ENCODE measurements around the gene MRGPRE. TPM values are rescaled to one million over a fixed set of nuclear protein-coding genes. Genes with fewer than 3 reads are reported as not detected.
A peak's percentile ranks its signal among the peaks of the same experiment; 100 is the strongest.
"Not testable (repeated sequence)": the region's sequence is repeated elsewhere in the genome, so short reads cannot be mapped to it uniquely, and the experiment has no call there.

MRGPRE gene
- total and polyA plus RNA-seq, 4 donors = not detected

DNA sequence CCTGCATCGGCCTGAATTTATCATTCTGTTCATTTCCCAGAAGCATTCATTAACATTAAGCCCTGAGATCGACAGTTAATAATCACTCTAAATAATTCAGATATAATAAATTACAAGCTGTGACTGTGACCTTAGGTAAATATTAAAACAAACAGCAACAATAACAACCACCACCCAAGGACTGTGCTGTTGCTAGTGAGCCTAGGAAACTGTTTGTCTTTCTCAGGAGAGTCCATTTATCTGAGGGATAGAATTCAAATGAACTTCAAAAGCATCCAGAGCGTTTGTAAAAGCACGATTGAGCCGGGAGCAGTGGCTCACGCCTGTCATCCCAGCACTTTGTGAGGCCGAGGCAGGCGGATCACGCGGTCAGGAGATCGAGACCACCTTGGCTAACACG, 23.0 kb upstream of the MRGPRE start:
- intact Hi-C loops (cut with DNase I); H3K9me3 ChIP-seq (ENCODE audit: control insufficient read depth, low read length); H3K4me3 ChIP-seq (ENCODE audit: low read length in 2 of 2); H3K27me3 ChIP-seq (ENCODE audit: control insufficient read depth in 1 of 2, insufficient read depth in 2 of 2, low read length in 1 of 2); H3K27ac ChIP-seq (ENCODE audit: low read depth in 1 of 2, low read length in 2 of 2); H3K36me3 ChIP-seq (ENCODE audit: control insufficient read depth in 1 of 2, insufficient read depth in 2 of 2, low read length in 1 of 2); ATAC-seq (ENCODE audit: low FRiP score); DNase-seq; H3K4me1 ChIP-seq (ENCODE audit: control insufficient read depth in 1 of 2, insufficient read depth in 2 of 2, low read length in 2 of 2): not testable (repeated sequence)
- WGBS, 2 donors = 78 to 84% methylated on average over 4 to 6 of the region's 12 CpGs

DNA sequence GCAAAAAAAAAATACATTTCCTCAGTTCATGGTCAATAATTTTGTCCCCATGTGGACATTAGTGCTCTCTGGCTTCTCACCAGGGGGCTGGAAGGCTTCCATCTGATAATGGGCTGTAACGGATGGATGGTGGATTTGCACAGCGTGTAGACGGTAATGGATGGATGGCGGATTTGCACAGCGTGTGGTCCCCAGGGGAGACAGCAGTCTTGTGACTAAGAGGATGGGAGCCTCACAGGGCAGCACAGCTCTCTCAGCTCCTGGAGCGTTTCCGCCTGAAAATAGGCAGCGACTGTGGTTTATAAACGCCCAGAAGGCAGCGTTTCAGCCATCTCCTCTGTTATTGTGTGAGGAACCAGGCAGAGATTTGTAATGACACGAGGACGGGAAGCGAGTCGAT, 22.6 kb upstream of the MRGPRE start:
- WGBS, 2 donors = no CpG with 5 or more reads among the region's 14 CpGs
- DNase-seq; H3K27ac ChIP-seq (ENCODE audit: low read depth in 1 of 2, low read length in 2 of 2); H3K36me3 ChIP-seq (ENCODE audit: control insufficient read depth in 1 of 2, insufficient read depth in 2 of 2, low read length in 1 of 2); H3K4me3 ChIP-seq (ENCODE audit: low read length in 2 of 2); H3K9me3 ChIP-seq (ENCODE audit: control insufficient read depth, low read length); ATAC-seq (ENCODE audit: low FRiP score); H3K27me3 ChIP-seq (ENCODE audit: control insufficient read depth in 1 of 2, insufficient read depth in 2 of 2, low read length in 1 of 2); H3K4me1 ChIP-seq (ENCODE audit: control insufficient read depth in 1 of 2, insufficient read depth in 2 of 2, low read length in 2 of 2); intact Hi-C loops (cut with DNase I): not testable (repeated sequence)

DNA sequence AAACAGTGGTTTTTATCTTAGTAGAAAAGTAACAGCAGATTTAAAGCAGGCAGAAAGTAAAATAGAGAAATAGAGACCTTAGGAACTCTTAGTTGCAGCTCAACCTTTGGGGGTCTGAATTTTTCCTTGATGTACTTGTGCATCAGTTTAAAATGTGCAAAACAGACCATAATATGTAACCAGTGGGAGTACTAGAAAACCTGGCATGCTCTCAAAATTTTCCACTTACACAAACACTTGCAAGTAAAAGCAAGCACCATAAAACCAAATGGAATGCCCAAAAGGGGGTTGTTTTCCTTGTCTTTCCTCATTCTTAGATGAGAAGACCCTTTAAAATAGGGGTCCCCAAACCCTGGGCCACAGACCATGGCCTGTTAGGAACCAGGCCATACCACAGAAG, 12.9 kb upstream of the MRGPRE start:
- DNase-seq (no peak), ATAC-seq (ENCODE audit: low FRiP score) (no peak)
- Histone ChIP-seq H3K27ac (ENCODE audit: low read depth in 1 of 2, low read length in 2 of 2) (no peak overlapping the region), H3K27me3 (ENCODE audit: control insufficient read depth in 1 of 2, insufficient read depth in 2 of 2, low read length in 1 of 2) (no peaks in the 10 kb centered on the region), H3K36me3 (ENCODE audit: control insufficient read depth in 1 of 2, insufficient read depth in 2 of 2, low read length in 1 of 2) (no peaks in the 10 kb centered on the region), H3K4me3 (ENCODE audit: low read length in 2 of 2) (no peak overlapping the region), H3K4me1 (ENCODE audit: control insufficient read depth in 1 of 2, insufficient read depth in 2 of 2, low read length in 2 of 2) (no peaks in the 10 kb centered on the region), H3K9me3 (ENCODE audit: control insufficient read depth, low read length) (no peaks in the 10 kb centered on the region)
- intact Hi-C loops (cut with DNase I) = no loop called here

DNA sequence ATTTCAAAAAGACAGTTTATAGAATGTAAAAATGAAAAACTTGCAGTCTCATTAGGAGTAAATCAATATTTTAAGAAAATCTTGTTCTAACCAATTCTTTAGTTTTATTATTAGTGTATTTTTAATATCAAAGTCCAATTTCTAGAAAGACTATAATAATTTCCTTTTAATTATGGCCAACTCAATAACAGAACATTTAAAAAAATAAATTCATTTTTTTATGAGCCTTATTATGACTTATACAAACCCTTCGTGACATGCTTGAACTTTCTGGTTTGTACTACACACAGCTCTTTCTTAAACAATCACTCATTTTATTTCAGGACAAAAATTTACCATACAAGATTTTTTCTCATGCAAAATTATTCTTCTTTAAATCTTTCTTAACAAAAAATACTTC, 11.7 kb upstream of the MRGPRE start:
- peaks cover 2% of the 10 kb centered on the region for H3K9me3 ChIP-seq (ENCODE audit: control insufficient read depth, low read length)
- WGBS, 2 donors = 87 to 93% methylated on average over 1 of the region's 1 CpG
- ATAC-seq (ENCODE audit: low FRiP score) = no peak

DNA sequence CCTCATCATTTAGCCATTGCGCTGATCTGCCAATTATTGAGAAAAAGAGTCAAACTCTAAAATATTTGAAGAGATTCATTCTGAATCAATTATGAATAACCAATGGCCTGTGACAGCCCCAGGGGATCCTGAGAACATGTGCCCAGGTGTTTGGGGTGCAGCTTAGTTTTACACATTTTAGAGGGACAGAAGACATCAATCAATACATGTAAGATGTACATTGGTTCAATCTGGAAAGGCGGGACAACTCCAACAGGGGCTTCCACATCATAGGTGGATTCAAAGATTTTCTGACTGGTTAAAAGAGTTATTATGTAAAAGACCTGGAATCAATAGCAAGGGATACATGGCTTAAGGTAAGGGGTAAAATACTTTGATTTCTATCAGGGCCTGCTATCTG, 4.9 kb upstream of the MRGPRE start:
- 96 to 98% methylated on average over 2 of the region's 2 CpGs for WGBS, 2 donors
- H3K4me3 ChIP-seq (ENCODE audit: low read length in 2 of 2) = no peak overlapping the region
- H3K27ac ChIP-seq (ENCODE audit: low read depth in 1 of 2, low read length in 2 of 2) = no peak overlapping the region
- ATAC-seq (ENCODE audit: low FRiP score) = no peak
- intact Hi-C loops (cut with DNase I) = no loop called here
- H3K4me1 ChIP-seq (ENCODE audit: control insufficient read depth in 1 of 2, insufficient read depth in 2 of 2, low read length in 2 of 2) = no peaks in the 10 kb centered on the region
- H3K36me3 ChIP-seq (ENCODE audit: control insufficient read depth in 1 of 2, insufficient read depth in 2 of 2, low read length in 1 of 2) = no peaks in the 10 kb centered on the region
- H3K9me3 ChIP-seq (ENCODE audit: control insufficient read depth, low read length) = peaks cover 2% of the 10 kb centered on the region
- H3K27me3 ChIP-seq (ENCODE audit: control insufficient read depth in 1 of 2, insufficient read depth in 2 of 2, low read length in 1 of 2) = no peaks in the 10 kb centered on the region
- DNase-seq = no peak

More for the DNA sequence above, 11.7 kb upstream of the MRGPRE start:
- intact Hi-C loops (cut with DNase I) = no loop called here
- no peak overlapping the region for H3K4me3 ChIP-seq (ENCODE audit: low read length in 2 of 2)
- no peaks in the 10 kb centered on the region for H3K4me1 ChIP-seq (ENCODE audit: control insufficient read depth in 1 of 2, insufficient read depth in 2 of 2, low read length in 2 of 2)
- H3K27ac ChIP-seq (ENCODE audit: low read depth in 1 of 2, low read length in 2 of 2) = no peak overlapping the region
- no peaks in the 10 kb centered on the region for H3K27me3 ChIP-seq (ENCODE audit: control insufficient read depth in 1 of 2, insufficient read depth in 2 of 2, low read length in 1 of 2)
- H3K36me3 ChIP-seq (ENCODE audit: control insufficient read depth in 1 of 2, insufficient read depth in 2 of 2, low read length in 1 of 2) = no peaks in the 10 kb centered on the region
- DNase-seq = no peak

DNA sequence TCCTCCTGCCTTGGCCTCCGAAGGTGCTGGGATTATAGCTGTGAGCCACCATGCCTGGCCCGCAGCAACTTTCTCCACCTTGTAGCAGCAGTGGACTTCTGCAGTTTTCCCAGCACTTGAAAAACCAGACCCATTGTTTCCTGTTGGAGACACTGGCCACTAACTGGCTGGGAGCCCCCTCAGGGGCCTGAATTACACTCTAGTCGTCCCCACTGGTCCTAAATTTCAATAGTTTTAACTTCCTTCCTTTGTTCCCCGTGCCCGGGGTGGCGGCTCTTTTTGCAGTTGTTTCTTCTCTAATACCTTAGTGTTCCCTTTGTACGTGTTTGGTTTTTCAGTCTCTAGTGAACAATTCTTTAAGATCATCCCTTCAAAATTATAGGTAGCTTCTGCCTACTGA, 2.6 kb upstream of the MRGPRE start:
- H3K27ac ChIP-seq (ENCODE audit: low read depth in 1 of 2, low read length in 2 of 2) = no peak overlapping the region
- 81 to 93% methylated on average over 7 of the region's 7 CpGs for WGBS, 2 donors
- no peaks in the 10 kb centered on the region for H3K4me1 ChIP-seq (ENCODE audit: control insufficient read depth in 1 of 2, insufficient read depth in 2 of 2, low read length in 2 of 2)
- H3K4me3 ChIP-seq (ENCODE audit: low read length in 2 of 2) = no peak overlapping the region
- DNase-seq (no peak), ATAC-seq (ENCODE audit: low FRiP score) (no peak)
- no peaks in the 10 kb centered on the region for H3K27me3 ChIP-seq (ENCODE audit: control insufficient read depth in 1 of 2, insufficient read depth in 2 of 2, low read length in 1 of 2)
- H3K36me3 ChIP-seq (ENCODE audit: control insufficient read depth in 1 of 2, insufficient read depth in 2 of 2, low read length in 1 of 2) = no peaks in the 10 kb centered on the region
- intact Hi-C loops (cut with DNase I) = no loop called here
- peaks cover 2% of the 10 kb centered on the region for H3K9me3 ChIP-seq (ENCODE audit: control insufficient read depth, low read length)

DNA sequence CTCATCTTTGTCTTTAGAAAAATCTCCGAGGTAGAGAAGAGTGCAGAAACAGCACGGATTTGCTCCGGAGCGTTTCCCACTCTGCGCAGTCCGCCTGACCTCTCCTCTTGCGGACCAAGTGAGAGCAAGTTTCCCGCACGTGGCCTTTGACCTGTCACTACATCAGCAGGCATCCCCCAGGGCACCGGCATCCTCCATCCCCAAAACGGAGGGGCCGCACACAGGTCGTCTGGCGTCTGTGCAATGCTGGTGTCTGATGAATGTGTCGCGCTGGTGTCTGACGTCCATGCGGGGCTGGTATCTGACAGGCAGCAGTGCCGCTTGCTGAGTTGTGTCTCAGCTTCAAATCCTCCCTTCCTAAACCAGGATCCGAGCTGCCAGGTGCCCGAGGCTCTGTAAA, 739 bp upstream of the MRGPRE start:
- H3K4me3 ChIP-seq (ENCODE audit: low read length in 2 of 2) = no peak overlapping the region
- H3K36me3 ChIP-seq (ENCODE audit: control insufficient read depth in 1 of 2, insufficient read depth in 2 of 2, low read length in 1 of 2) = no peaks in the 10 kb centered on the region
- H3K9me3 ChIP-seq (ENCODE audit: control insufficient read depth, low read length) = no peaks in the 10 kb centered on the region
- WGBS, 2 donors = 82 to 85% methylated on average over 21 of the region's 21 CpGs
- ATAC-seq (ENCODE audit: low FRiP score) (no peak), DNase-seq (peak; percentile 38 to 64)
- no peaks in the 10 kb centered on the region for H3K27me3 ChIP-seq (ENCODE audit: control insufficient read depth in 1 of 2, insufficient read depth in 2 of 2, low read length in 1 of 2)
- H3K27ac ChIP-seq (ENCODE audit: low read depth in 1 of 2, low read length in 2 of 2) = no peak overlapping the region
- intact Hi-C loops (cut with DNase I) = no loop called here
- no peaks in the 10 kb centered on the region for H3K4me1 ChIP-seq (ENCODE audit: control insufficient read depth in 1 of 2, insufficient read depth in 2 of 2, low read length in 2 of 2)

DNA sequence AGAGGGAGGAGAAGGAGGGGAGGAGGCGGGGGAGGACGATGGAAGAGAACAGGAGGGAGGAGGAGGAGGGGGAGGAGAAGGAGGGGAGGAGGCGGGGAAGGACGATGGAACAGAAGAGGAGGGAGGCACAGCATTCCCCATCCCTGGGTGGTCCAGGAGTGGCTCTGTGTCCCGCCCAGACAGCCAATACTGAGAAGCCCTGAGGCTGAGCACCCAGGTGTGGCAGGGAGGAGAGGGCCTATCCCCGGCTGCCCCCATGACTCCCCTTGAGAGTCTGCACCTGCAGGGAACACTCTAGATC, 717 bp downstream of the MRGPRE start:
- Histone ChIP-seq H3K36me3 (ENCODE audit: control insufficient read depth in 1 of 2, insufficient read depth in 2 of 2, low read length in 1 of 2) (no peaks in the 10 kb centered on the region), H3K27me3 (ENCODE audit: control insufficient read depth in 1 of 2, insufficient read depth in 2 of 2, low read length in 1 of 2) (no peaks in the 10 kb centered on the region), H3K27ac (ENCODE audit: low read depth in 1 of 2, low read length in 2 of 2) (no peak overlapping the region), H3K9me3 (ENCODE audit: control insufficient read depth, low read length) (no peaks in the 10 kb centered on the region), H3K4me1 (ENCODE audit: control insufficient read depth in 1 of 2, insufficient read depth in 2 of 2, low read length in 2 of 2) (no peaks in the 10 kb centered on the region), H3K4me3 (ENCODE audit: low read length in 2 of 2) (no peak overlapping the region)
- intact Hi-C loops (cut with DNase I) = no loop called here
- ATAC-seq (ENCODE audit: low FRiP score) = peak; percentile 3
- DNase-seq = no peak
- WGBS, 2 donors = 70 to 77% methylated on average over 6 of the region's 6 CpGs

DNA sequence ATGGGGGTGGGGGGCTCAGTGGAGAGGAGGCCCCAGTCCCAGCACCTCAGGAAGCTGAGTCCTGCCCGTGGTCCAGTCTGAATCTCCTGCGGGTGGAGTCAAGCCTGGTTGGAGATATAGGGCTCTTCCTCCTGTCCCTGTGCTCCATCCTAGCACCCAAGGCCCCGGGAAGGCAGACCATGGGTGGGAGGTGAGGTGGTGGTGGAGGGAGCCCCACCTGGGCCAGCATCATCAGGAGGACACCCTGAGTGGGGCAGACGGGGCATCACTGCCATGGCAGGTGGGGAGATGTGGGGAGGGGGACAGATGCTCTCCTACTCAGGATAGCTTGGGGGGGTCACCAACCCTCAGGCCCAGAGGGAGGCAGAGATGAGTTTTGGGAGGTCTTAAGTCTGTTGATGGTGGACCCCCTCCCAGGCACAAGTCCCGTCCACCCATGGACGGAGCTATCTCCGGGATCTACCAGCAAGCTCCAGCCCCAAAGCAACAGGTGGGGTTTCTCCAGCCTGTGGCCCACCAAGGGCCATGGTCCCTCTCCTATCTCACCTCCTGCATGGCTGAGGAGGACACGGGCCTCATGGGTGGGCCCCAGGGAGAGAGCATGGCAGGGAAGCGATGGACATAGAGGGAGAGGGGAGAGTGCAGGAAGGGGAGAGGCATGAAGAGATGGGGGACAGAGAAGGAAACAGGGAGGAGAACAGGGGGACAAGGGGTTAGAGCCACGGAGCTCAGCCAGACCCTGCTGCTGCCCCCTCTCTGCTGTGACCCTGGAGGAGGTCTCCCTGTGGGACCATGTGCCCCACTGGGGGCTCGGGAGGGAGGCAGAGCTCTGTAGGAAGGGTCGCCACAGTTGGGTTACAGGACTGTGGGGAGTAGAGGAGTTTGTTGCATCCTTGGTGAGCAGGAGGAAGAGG, 1.3 kb downstream of the MRGPRE start:
- H3K27ac ChIP-seq (ENCODE audit: low read depth in 1 of 2, low read length in 2 of 2) = no peak overlapping the region
- WGBS, 2 donors = 79 to 82% methylated on average over 12 of the region's 12 CpGs
- no peak overlapping the region for H3K4me3 ChIP-seq (ENCODE audit: low read length in 2 of 2)
- intact Hi-C loops (cut with DNase I) = no loop called here
- H3K9me3 ChIP-seq (ENCODE audit: control insufficient read depth, low read length) = no peaks in the 10 kb centered on the region
- no peaks in the 10 kb centered on the region for H3K4me1 ChIP-seq (ENCODE audit: control insufficient read depth in 1 of 2, insufficient read depth in 2 of 2, low read length in 2 of 2)
- peak in 1 of 2 donors; percentile 29 for DNase-seq
- no peak for ATAC-seq (ENCODE audit: low FRiP score)
- H3K36me3 ChIP-seq (ENCODE audit: control insufficient read depth in 1 of 2, insufficient read depth in 2 of 2, low read length in 1 of 2) = no peaks in the 10 kb centered on the region
- no peaks in the 10 kb centered on the region for H3K27me3 ChIP-seq (ENCODE audit: control insufficient read depth in 1 of 2, insufficient read depth in 2 of 2, low read length in 1 of 2)
